Stimulated activated naive B cell treated with anti-CD40 and anti-IgM and Interleukin-4, amounts not matched to agents 10 μg/mL and 1 μg/mL and 100 μg/mL, for 72 hours (primary cell): ENCODE data around the gene SLC26A6.

Experiments
- ATAC-seq, 2 donors: fragments of 150-1000 bp; cut with Tn5 transposase; replicated peaks; 2 replicates each; pipeline ENCODE4 v1.10.0; 2021; ENCODE audit warnings: moderate library complexity in 1 of 2
- DNase-seq: peaks from one replicate; pipeline ENCODE4 v3.0.0; 2021
- H3K27ac Mint-ChIP-seq: one replicate; pipeline ENCODE4 v1.8.0; 2022; ENCODE audit warnings: mild to moderate bottlenecking, mixed read lengths
- H3K27me3 Mint-ChIP-seq, 2 donors: one replicate each; pipeline ENCODE4 v1.8.0; 2022; ENCODE audit warnings: mixed read lengths in 2 of 2
- H3K36me3 Mint-ChIP-seq, 2 donors: one replicate each; pipeline ENCODE4 v1.8.0; 2022; ENCODE audit warnings: mixed read lengths in 2 of 2, mild to moderate bottlenecking in 1 of 2
- H3K4me1 Mint-ChIP-seq, 2 donors: one replicate each; pipeline ENCODE4 v1.8.0; 2022; ENCODE audit warnings: mixed read lengths in 2 of 2, mild to moderate bottlenecking in 1 of 2
- H3K4me3 Mint-ChIP-seq, 2 donors: one replicate each; pipeline ENCODE4 v1.8.0; 2022; ENCODE audit warnings: mild to moderate bottlenecking in 2 of 2, mixed read lengths in 2 of 2, moderate library complexity in 1 of 2
- H3K9me3 Mint-ChIP-seq, 2 donors: one replicate each; pipeline ENCODE4 v1.8.0; 2022; ENCODE audit warnings: mixed read lengths in 2 of 2, mild to moderate bottlenecking in 1 of 2

SLC26A6 gene

GRCh38 chr3:48635222-48636021, at the start of gene SLC26A6:
TSS of gene SLC26A6 (minus strand) at chr3:48635461. CDS start at chr3:48635393, 68 bp downstream.
- H3K4me3 Mint-ChIP-seq: peak within 1 kb of the TSS; percentile 93 to 95
- H3K4me1 Mint-ChIP-seq: peaks cover 12 to 36% of the 10 kb centered on the region in 2 donors
- ATAC-seq (peak; percentile 94 to 95), DNase-seq (peak; percentile 91)
- H3K27ac Mint-ChIP-seq: peak within 1 kb of the TSS; percentile 84
- peaks cover 0 to 13% of the 10 kb centered on the region in 2 donors for H3K27me3 Mint-ChIP-seq
- H3K9me3 Mint-ChIP-seq: no peaks in the 10 kb centered on the region
- peaks cover 17% of the 10 kb centered on the region in 2 donors for H3K36me3 Mint-ChIP-seq

GRCh38 chr3:48684480-48685143, 49.4 kb upstream of the SLC26A6 start:
- peaks cover 32 to 48% of the 10 kb centered on the region in 2 donors for H3K36me3 Mint-ChIP-seq
- H3K27me3 Mint-ChIP-seq: no peaks in the 10 kb centered on the region
- peak overlapping the region; percentile 89 to 91 for H3K4me3 Mint-ChIP-seq
- peak overlapping the region; percentile 88 for H3K27ac Mint-ChIP-seq
- no peaks in the 10 kb centered on the region for H3K9me3 Mint-ChIP-seq
- no peak for ATAC-seq
- no peak for DNase-seq
- H3K4me1 Mint-ChIP-seq: peaks cover 27 to 58% of the 10 kb centered on the region in 2 donors

- H3K4me3 Mint-ChIP-seq: peak overlapping the region in 1 of 2 donors; percentile 21
- no peak overlapping the region for H3K27ac Mint-ChIP-seq
- DNase-seq: no peak
- H3K36me3 Mint-ChIP-seq: peaks cover 32 to 53% of the 10 kb centered on the region in 2 donors
- peaks cover 30 to 62% of the 10 kb centered on the region in 2 donors for H3K4me1 Mint-ChIP-seq
- ATAC-seq: no peak
- no peaks in the 10 kb centered on the region for H3K9me3 Mint-ChIP-seq
- H3K27me3 Mint-ChIP-seq: no peaks in the 10 kb centered on the region
These were observed 48.7 kb upstream of the SLC26A6 start for GRCh38 chr3:48684054-48684349.

GRCh38 chr3:48682786-48683185, 47.5 kb upstream of the SLC26A6 start:
- H3K27ac Mint-ChIP-seq: no peak overlapping the region
- peaks cover 34 to 53% of the 10 kb centered on the region in 2 donors for H3K36me3 Mint-ChIP-seq

GRCh38 chr3:48681974-48682610, 46.8 kb upstream of the SLC26A6 start:
- ATAC-seq (no peak), DNase-seq (no peak)
- Mint-ChIP-seq H3K4me1 (peaks cover 31 to 62% of the 10 kb centered on the region in 2 donors), H3K36me3 (peaks cover 38 to 57% of the 10 kb centered on the region in 2 donors), H3K27me3 (no peaks in the 10 kb centered on the region), H3K9me3 (no peaks in the 10 kb centered on the region), H3K4me3 (no peak overlapping the region), H3K27ac (peak overlapping the region; percentile 80)

More at GRCh38 chr3:48682786-48683185, 47.5 kb upstream of the SLC26A6 start:
- no peaks in the 10 kb centered on the region for H3K9me3 Mint-ChIP-seq
- H3K4me3 Mint-ChIP-seq: no peak overlapping the region
- no peaks in the 10 kb centered on the region for H3K27me3 Mint-ChIP-seq
- ATAC-seq: no peak
- DNase-seq: no peak
- H3K4me1 Mint-ChIP-seq: peaks cover 31 to 62% of the 10 kb centered on the region in 2 donors

GRCh38 chr3:48681541-48681880, 46.2 kb upstream of the SLC26A6 start:
- Mint-ChIP-seq H3K4me3 (no peak overlapping the region), H3K27me3 (no peaks in the 10 kb centered on the region), H3K27ac (no peak overlapping the region), H3K36me3 (peaks cover 36 to 55% of the 10 kb centered on the region in 2 donors), H3K4me1 (peaks cover 29 to 59% of the 10 kb centered on the region in 2 donors), H3K9me3 (no peaks in the 10 kb centered on the region)
- DNase-seq: no peak
- ATAC-seq: no peak

GRCh38 chr3:48680811-48681540, 45.7 kb upstream of the SLC26A6 start:
- H3K4me3 Mint-ChIP-seq: no peak overlapping the region
- no peaks in the 10 kb centered on the region for H3K9me3 Mint-ChIP-seq
- ATAC-seq (no peak), DNase-seq (no peak)
- H3K36me3 Mint-ChIP-seq: peaks cover 36 to 60% of the 10 kb centered on the region in 2 donors
- H3K4me1 Mint-ChIP-seq: peaks cover 28 to 54% of the 10 kb centered on the region in 2 donors
- no peaks in the 10 kb centered on the region for H3K27me3 Mint-ChIP-seq
- H3K27ac Mint-ChIP-seq: no peak overlapping the region

GRCh38 chr3:48679411-48680391, 44.4 kb upstream of the SLC26A6 start:
- peaks cover 24 to 46% of the 10 kb centered on the region in 2 donors for H3K4me1 Mint-ChIP-seq
- peaks cover 38 to 66% of the 10 kb centered on the region in 2 donors for H3K36me3 Mint-ChIP-seq
- peak; percentile 94 for ATAC-seq
- H3K4me3 Mint-ChIP-seq: no peak overlapping the region
- no peak for DNase-seq
- no peaks in the 10 kb centered on the region for H3K27me3 Mint-ChIP-seq
- no peaks in the 10 kb centered on the region for H3K9me3 Mint-ChIP-seq
- H3K27ac Mint-ChIP-seq: no peak overlapping the region

- no peaks in the 10 kb centered on the region for H3K9me3 Mint-ChIP-seq
- no peak for DNase-seq
- ATAC-seq: no peak
- H3K4me3 Mint-ChIP-seq: no peak overlapping the region
- H3K4me1 Mint-ChIP-seq: peaks cover 18 to 37% of the 10 kb centered on the region in 2 donors
- H3K36me3 Mint-ChIP-seq: peaks cover 40 to 68% of the 10 kb centered on the region in 2 donors
- peak overlapping the region; percentile 26 for H3K27ac Mint-ChIP-seq
- H3K27me3 Mint-ChIP-seq: no peaks in the 10 kb centered on the region
These were observed 43.5 kb upstream of the SLC26A6 start for GRCh38 chr3:48678566-48679380.

GRCh38 chr3:48678056-48678455, 42.8 kb upstream of the SLC26A6 start:
- DNase-seq (no peak), ATAC-seq (no peak)
- Mint-ChIP-seq H3K4me3 (no peak overlapping the region), H3K36me3 (peaks cover 45 to 74% of the 10 kb centered on the region in 2 donors), H3K4me1 (peaks cover 16 to 33% of the 10 kb centered on the region in 2 donors), H3K9me3 (no peaks in the 10 kb centered on the region), H3K27ac (no peak overlapping the region), H3K27me3 (no peaks in the 10 kb centered on the region)

GRCh38 chr3:48674505-48674904, 39.2 kb upstream of the SLC26A6 start:
- Mint-ChIP-seq H3K27ac (no peak overlapping the region), H3K27me3 (no peaks in the 10 kb centered on the region), H3K9me3 (no peaks in the 10 kb centered on the region), H3K36me3 (peaks cover 35 to 57% of the 10 kb centered on the region in 2 donors), H3K4me3 (no peak overlapping the region), H3K4me1 (peaks cover 11 to 15% of the 10 kb centered on the region in 2 donors)
- DNase-seq: no peak
- no peak for ATAC-seq

GRCh38 chr3:48672522-48672921, 37.3 kb upstream of the SLC26A6 start:
- Mint-ChIP-seq H3K36me3 (peaks cover 22 to 40% of the 10 kb centered on the region in 2 donors), H3K4me3 (no peak overlapping the region), H3K9me3 (no peaks in the 10 kb centered on the region), H3K27me3 (no peaks in the 10 kb centered on the region), H3K4me1 (peaks cover 8 to 11% of the 10 kb centered on the region in 2 donors), H3K27ac (peak overlapping the region; percentile 32)
- ATAC-seq (peak; percentile 68 to 76), DNase-seq (no peak)
